Kidney (tissue), 14 donors: ENCODE measurements around the gene MRPS34. TPM values are rescaled to one million over a fixed set of nuclear protein-coding genes. Genes with fewer than 3 reads are reported as not detected.
A peak's percentile ranks its signal among the peaks of the same experiment; 100 is the strongest.

Experiments
- DNase-seq, 5 donors: peaks; one replicate each; pipeline ENCODE4 v3.0.0-alpha.2; 2013 to 2020
- FAIRE-seq: peaks from 2 replicates; lab custom pipeline; 2012; peaks lifted over from hg19 to GRCh38; lab: Jason Lieb, UNC
- H3K27ac ChIP-seq, 2 donors: one replicate each; pipeline ENCODE4 v1.7.0; 2013; ENCODE audit warnings: low read depth in 2 of 2, low read length in 2 of 2, inconsistent platforms in 1 of 2
- H3K27me3 ChIP-seq: one replicate; pipeline ENCODE4 v1.7.1; 2013; ENCODE audit warnings: low read length, inconsistent platforms; ENCODE audit not compliant: control insufficient read depth, insufficient read depth
- H3K36me3 ChIP-seq, 3 donors: one replicate each; pipeline versions ENCODE4 v1.7.0 to v1.7.1; 2013; ENCODE audit warnings: low read length in 3 of 3, control low read depth in 1 of 3, inconsistent platforms in 1 of 3; ENCODE audit not compliant: insufficient read depth in 3 of 3, control insufficient read depth in 2 of 3
- H3K4me1 ChIP-seq, 3 donors: one replicate each; pipeline versions ENCODE4 v1.7.0 to v1.7.1; 2013; ENCODE audit warnings: low read length in 3 of 3, inconsistent platforms in 1 of 3, low read depth in 1 of 3; ENCODE audit not compliant: control insufficient read depth in 2 of 3, insufficient read depth in 2 of 3
- H3K4me3 ChIP-seq, 3 donors: one replicate each; pipeline versions ENCODE4 v1.7.0 to v1.8.1; 2013; ENCODE audit warnings: low read length in 3 of 3, control low read depth in 1 of 3, inconsistent platforms in 1 of 3
- H3K9ac ChIP-seq, 3 donors: one replicate each; pipeline versions ENCODE4 v1.7.0 to v1.7.1; 2013; ENCODE audit warnings: low read length in 3 of 3, control low read depth in 1 of 3, inconsistent platforms in 1 of 3
- H3K9me3 ChIP-seq, 3 donors: one replicate each; pipeline versions ENCODE4 v1.7.0 to v1.7.1; 2013; ENCODE audit warnings: low read length in 3 of 3, control low read depth in 1 of 3, inconsistent platforms in 1 of 3; ENCODE audit not compliant: control insufficient read depth in 2 of 3, insufficient read depth in 1 of 3
- CTCF ChIP-seq: IDR thresholded peaks from 3 replicates; pipeline ENCODE4 v1.5.1; 2012; ENCODE audit warnings: mild to moderate bottlenecking, moderate library complexity, borderline replicate concordance; ENCODE audit not compliant: insufficient read depth; ENCODE audit errors: extremely low read depth
- intact Hi-C: fragments of 100-400 bp; cut with DNase I; formaldehyde crosslinking; loops from one replicate; pipeline ENCODE4 v1.11.1; 2022
- polyA plus RNA-seq: library from polyadenylated mRNA; stranded (reverse); fragments of 350-450 nt; fragmentation: Illumina TruSeq; extraction: RNeasy Lipid Tissue Mini Kit (QIAGEN cat#74804); gene quantifications from one replicate; pipeline ENCODE4 v1.2.3, GENCODE V29; 2014; ENCODE audit warnings: low read depth, low replicate concordance; ENCODE audit not compliant: insufficient read depth
- total RNA-seq: library from RNA; stranded (reverse); fragmentation: NEBNext Ultra II Directional; extraction: Animal tissue kit (Norgen Biotek cat#: 25700); gene quantifications from one replicate; pipeline ENCODE4 v1.2.1, GENCODE V29; 2021
- donor health status: control.
- donor health status: control.
- donor health status: control.
- donor health status: control.
- donor health status: control.
- donor health status: DM: yes; HTN: yes; CAD: no.
- donor health status: Normal renal cell carcinoma (clear cell type).

MRPS34 gene
- total and polyA plus RNA-seq, 2 donors from 2014 or later, result 61.7 to 187 TPM

- intact Hi-C loops, result no loop called here
- no peak for DNase-seq
- H3K36me3 ChIP-seq, result peaks cover 0 to 45% (median 11%) of the 10 kb centered on the region in 3 donors
Measured at GRCh38 chr16:1818873-1819525, 46.1 kb upstream of the MRPS34 start.

GRCh38 chr16:1818204-1818872, 45.4 kb upstream of the MRPS34 start:
- FAIRE-seq (no peak), DNase-seq (peak in 1 of 5 donors; percentile 66)
- no peaks in the 10 kb centered on the region for H3K9me3 ChIP-seq
- intact Hi-C loops, result no loop called here
- H3K27me3 ChIP-seq, result no peaks in the 10 kb centered on the region
- H3K9ac ChIP-seq, result no peak overlapping the region
- H3K4me3 ChIP-seq, result no peak overlapping the region
- TF ChIP-seq CTCF, result no peak
- peaks cover 0 to 45% (median 14%) of the 10 kb centered on the region in 3 donors for H3K36me3 ChIP-seq
- H3K4me1 ChIP-seq, result peaks cover 0 to 4% (median 0%) of the 10 kb centered on the region in 3 donors
- H3K27ac ChIP-seq, result no peak overlapping the region

More at GRCh38 chr16:1818873-1819525, 46.1 kb upstream of the MRPS34 start:
- Histone ChIP-seq H3K27ac (no peak overlapping the region), H3K4me3 (no peak overlapping the region), H3K9ac (no peak overlapping the region), H3K9me3 (no peaks in the 10 kb centered on the region), H3K27me3 (no peaks in the 10 kb centered on the region), H3K4me1 (peaks cover 0 to 4% (median 0%) of the 10 kb centered on the region in 3 donors)
- TF ChIP-seq CTCF, result no peak
- no peak for FAIRE-seq

- no peak for TF ChIP-seq CTCF
- no peak overlapping the region for H3K9ac ChIP-seq
- FAIRE-seq (no peak), DNase-seq (no peak)
- H3K4me3 ChIP-seq, result no peak overlapping the region
- H3K27me3 ChIP-seq, result no peaks in the 10 kb centered on the region
- H3K4me1 ChIP-seq, result peaks cover 0 to 4% (median 0%) of the 10 kb centered on the region in 3 donors
- no peaks in the 10 kb centered on the region for H3K9me3 ChIP-seq
- intact Hi-C loops, result no loop called here
- H3K27ac ChIP-seq, result no peak overlapping the region
- peaks cover 0 to 42% (median 14%) of the 10 kb centered on the region in 3 donors for H3K36me3 ChIP-seq
Measured at GRCh38 chr16:1817716-1818115, 44.8 kb upstream of the MRPS34 start.
